Measurements from ENCODE around the gene CSF3R.

CSF3R gene

GRCh38 chr1:36438715-36439114 lies 44.0 kb downstream of the CSF3R start:
- no peak overlapping the region for H3K27ac ChIP-seq (ENCODE audit: low read depth, low read length)
- H3K4me1 ChIP-seq (ENCODE audit: insufficient read depth, low read length) = peaks cover 9% of the 10 kb centered on the region; the same call in 1 of the 2 replicates
- no peaks in the 10 kb centered on the region for H3K36me3 ChIP-seq (ENCODE audit: insufficient read depth, low read length)
- no peak overlapping the region for H3K9ac ChIP-seq (ENCODE audit: low read depth, low read length)
- H3K9me3 ChIP-seq (ENCODE audit: insufficient read depth, low read depth, low read length) = no peaks in the 10 kb centered on the region
- 88% methylated on average over 4 of the region's 4 CpGs for WGBS
- no peak overlapping the region for H3K4me3 ChIP-seq (ENCODE audit: low read length)
- no peaks in the 10 kb centered on the region for H3K27me3 ChIP-seq (ENCODE audit: insufficient read depth, low read length)

- no peak overlapping the region for H3K9ac ChIP-seq (ENCODE audit: low read depth, low read length)
- WGBS = 100% methylated on average over 1 of the region's 1 CpG
- H3K27ac ChIP-seq (ENCODE audit: low read depth, low read length) = no peak overlapping the region
- no peaks in the 10 kb centered on the region for H3K27me3 ChIP-seq (ENCODE audit: insufficient read depth, low read length)
- H3K4me1 ChIP-seq (ENCODE audit: insufficient read depth, low read length) = peaks cover 9% of the 10 kb centered on the region; the same call in 1 of the 2 replicates
- H3K4me3 ChIP-seq (ENCODE audit: low read length) = no peak overlapping the region
- H3K9me3 ChIP-seq (ENCODE audit: insufficient read depth, low read depth, low read length) = no peaks in the 10 kb centered on the region
- H3K36me3 ChIP-seq (ENCODE audit: insufficient read depth, low read length) = no peaks in the 10 kb centered on the region
Observed at GRCh38 chr1:36436821-36437220, 45.9 kb downstream of the CSF3R start.

- H3K36me3 ChIP-seq (ENCODE audit: insufficient read depth, low read length) = no peaks in the 10 kb centered on the region
- WGBS = 74% methylated on average over 1 of the region's 1 CpG
- H3K9me3 ChIP-seq (ENCODE audit: insufficient read depth, low read depth, low read length) = no peaks in the 10 kb centered on the region
- H3K27me3 ChIP-seq (ENCODE audit: insufficient read depth, low read length) = no peaks in the 10 kb centered on the region
- H3K4me3 ChIP-seq (ENCODE audit: low read length) = no peak overlapping the region
- no peak overlapping the region for H3K9ac ChIP-seq (ENCODE audit: low read depth, low read length)
- H3K27ac ChIP-seq (ENCODE audit: low read depth, low read length) = no peak overlapping the region
- no peaks in the 10 kb centered on the region for H3K4me1 ChIP-seq (ENCODE audit: insufficient read depth, low read length)
Observed at GRCh38 chr1:36433102-36433501, 49.6 kb downstream of the CSF3R start.

GRCh38 chr1:36432616-36433015 lies 50.1 kb downstream of the CSF3R start:
- Histone ChIP-seq H3K27ac (ENCODE audit: low read depth, low read length) (no peak overlapping the region), H3K4me1 (ENCODE audit: insufficient read depth, low read length) (no peaks in the 10 kb centered on the region), H3K36me3 (ENCODE audit: insufficient read depth, low read length) (no peaks in the 10 kb centered on the region), H3K9ac (ENCODE audit: low read depth, low read length) (no peak overlapping the region), H3K9me3 (ENCODE audit: insufficient read depth, low read depth, low read length) (no peaks in the 10 kb centered on the region), H3K27me3 (ENCODE audit: insufficient read depth, low read length) (no peaks in the 10 kb centered on the region), H3K4me3 (ENCODE audit: low read length) (no peak overlapping the region)
- WGBS = 90% methylated on average over 4 of the region's 4 CpGs

- Histone ChIP-seq H3K27me3 (ENCODE audit: insufficient read depth, low read length) (no peaks in the 10 kb centered on the region), H3K4me1 (ENCODE audit: insufficient read depth, low read length) (no peaks in the 10 kb centered on the region), H3K36me3 (ENCODE audit: insufficient read depth, low read length) (no peaks in the 10 kb centered on the region), H3K4me3 (ENCODE audit: low read length) (no peak overlapping the region), H3K9me3 (ENCODE audit: insufficient read depth, low read depth, low read length) (no peaks in the 10 kb centered on the region), H3K9ac (ENCODE audit: low read depth, low read length) (no peak overlapping the region), H3K27ac (ENCODE audit: low read depth, low read length) (no peak overlapping the region)
- WGBS = 76% methylated on average over 4 of the region's 4 CpGs
Observed at GRCh38 chr1:36425791-36426190, 56.9 kb downstream of the CSF3R start.

- WGBS = 93% methylated on average over 7 of the region's 7 CpGs
- no peaks in the 10 kb centered on the region for H3K9me3 ChIP-seq (ENCODE audit: insufficient read depth, low read depth, low read length)
- no peaks in the 10 kb centered on the region for H3K36me3 ChIP-seq (ENCODE audit: insufficient read depth, low read length)
- H3K27me3 ChIP-seq (ENCODE audit: insufficient read depth, low read length) = no peaks in the 10 kb centered on the region
- H3K4me3 ChIP-seq (ENCODE audit: low read length) = no peak overlapping the region
- no peak overlapping the region for H3K27ac ChIP-seq (ENCODE audit: low read depth, low read length)
- H3K9ac ChIP-seq (ENCODE audit: low read depth, low read length) = no peak overlapping the region
- peaks cover 5% of the 10 kb centered on the region; the same call in 1 of the 2 replicates for H3K4me1 ChIP-seq (ENCODE audit: insufficient read depth, low read length)
Observed at GRCh38 chr1:36421649-36422048, 61.1 kb downstream of the CSF3R start.

- 28% methylated on average over 13 of the region's 13 CpGs for WGBS
- no peak overlapping the region for H3K4me3 ChIP-seq (ENCODE audit: low read length)
Observed at GRCh38 chr1:36420836-36421317, 61.8 kb downstream of the CSF3R start.

GRCh38 chr1:36420409-36420808 lies 62.3 kb downstream of the CSF3R start:
- no peaks in the 10 kb centered on the region for H3K36me3 ChIP-seq (ENCODE audit: insufficient read depth, low read length)
- no peak overlapping the region for H3K27ac ChIP-seq (ENCODE audit: low read depth, low read length)
- H3K9me3 ChIP-seq (ENCODE audit: insufficient read depth, low read depth, low read length) = no peaks in the 10 kb centered on the region
- H3K27me3 ChIP-seq (ENCODE audit: insufficient read depth, low read length) = no peaks in the 10 kb centered on the region
- H3K4me1 ChIP-seq (ENCODE audit: insufficient read depth, low read length) = peaks cover 5% of the 10 kb centered on the region; the same call in 1 of the 2 replicates
- 75% methylated on average over 5 of the region's 5 CpGs for WGBS
- H3K9ac ChIP-seq (ENCODE audit: low read depth, low read length) = no peak overlapping the region
- no peak overlapping the region for H3K4me3 ChIP-seq (ENCODE audit: low read length)

More at GRCh38 chr1:36420836-36421317, 61.8 kb downstream of the CSF3R start:
- H3K27ac ChIP-seq (ENCODE audit: low read depth, low read length) = no peak overlapping the region
- H3K9ac ChIP-seq (ENCODE audit: low read depth, low read length) = 0 out of 2 replicates have a peak overlapping the region, but pooled peaks have one; percentile 22
- H3K27me3 ChIP-seq (ENCODE audit: insufficient read depth, low read length) = no peaks in the 10 kb centered on the region
- H3K4me1 ChIP-seq (ENCODE audit: insufficient read depth, low read length) = peaks cover 5% of the 10 kb centered on the region; the same call in 1 of the 2 replicates
- H3K36me3 ChIP-seq (ENCODE audit: insufficient read depth, low read length) = no peaks in the 10 kb centered on the region
- H3K9me3 ChIP-seq (ENCODE audit: insufficient read depth, low read depth, low read length) = no peaks in the 10 kb centered on the region

- Histone ChIP-seq H3K9me3 (ENCODE audit: insufficient read depth, low read depth, low read length) (no peaks in the 10 kb centered on the region), H3K27me3 (ENCODE audit: insufficient read depth, low read length) (no peaks in the 10 kb centered on the region), H3K4me1 (ENCODE audit: insufficient read depth, low read length) (peaks cover 5% of the 10 kb centered on the region; the same call in 1 of the 2 replicates), H3K36me3 (ENCODE audit: insufficient read depth, low read length) (no peaks in the 10 kb centered on the region), H3K4me3 (ENCODE audit: low read length) (no peak overlapping the region), H3K27ac (ENCODE audit: low read depth, low read length) (no peak overlapping the region), H3K9ac (ENCODE audit: low read depth, low read length) (no peak overlapping the region)
- WGBS = 91% methylated on average over 4 of the region's 4 CpGs
Observed at GRCh38 chr1:36419569-36419968, 63.1 kb downstream of the CSF3R start.

GRCh38 chr1:36419140-36419539 lies 63.6 kb downstream of the CSF3R start:
- WGBS = 92% methylated on average over 3 of the region's 3 CpGs
- Histone ChIP-seq H3K9ac (ENCODE audit: low read depth, low read length) (no peak overlapping the region), H3K27ac (ENCODE audit: low read depth, low read length) (no peak overlapping the region), H3K9me3 (ENCODE audit: insufficient read depth, low read depth, low read length) (no peaks in the 10 kb centered on the region), H3K27me3 (ENCODE audit: insufficient read depth, low read length) (no peaks in the 10 kb centered on the region), H3K4me1 (ENCODE audit: insufficient read depth, low read length) (peaks cover 5% of the 10 kb centered on the region; the same call in 1 of the 2 replicates), H3K36me3 (ENCODE audit: insufficient read depth, low read length) (no peaks in the 10 kb centered on the region), H3K4me3 (ENCODE audit: low read length) (no peak overlapping the region)

- 89% methylated on average over 9 of the region's 9 CpGs for WGBS
Observed at GRCh38 chr1:36417931-36418330, 64.8 kb downstream of the CSF3R start.

More at GRCh38 chr1:36417931-36418330, 64.8 kb downstream of the CSF3R start:
- peaks cover 5% of the 10 kb centered on the region; the same call in 1 of the 2 replicates for H3K4me1 ChIP-seq (ENCODE audit: insufficient read depth, low read length)
- no peak overlapping the region for H3K9ac ChIP-seq (ENCODE audit: low read depth, low read length)
- H3K36me3 ChIP-seq (ENCODE audit: insufficient read depth, low read length) = no peaks in the 10 kb centered on the region
- no peak overlapping the region for H3K4me3 ChIP-seq (ENCODE audit: low read length)
- no peak overlapping the region for H3K27ac ChIP-seq (ENCODE audit: low read depth, low read length)
- no peaks in the 10 kb centered on the region for H3K9me3 ChIP-seq (ENCODE audit: insufficient read depth, low read depth, low read length)
- no peaks in the 10 kb centered on the region for H3K27me3 ChIP-seq (ENCODE audit: insufficient read depth, low read length)
